ENCODE measurements around the gene MAP3K21. TPM values are rescaled to one million over a fixed set of nuclear protein-coding genes. Genes with fewer than 3 reads are reported as not detected.

The MAP3K21 gene
- total RNA-seq, 2 experiments from 2014 or later = 5.5 to 5.6 TPM

- Mint-ChIP-seq H3K27ac (no peak overlapping the region), H3K9me3 (no peaks in the 10 kb centered on the region), H3K27me3 (no peaks in the 10 kb centered on the region), H3K4me3 (no peak overlapping the region), H3K36me3 (no peaks in the 10 kb centered on the region), H3K4me1 (ENCODE audit: low read depth) (peaks cover 24% of the 10 kb centered on the region)
- CTCF ChIA-PET = interaction anchor here (1.0 kb wide), 1 partner anchor 12 kb away, joined by 3 read pairs; no protein-coding TSS in a partner anchor
- DNase-seq = no peak
- intact Hi-C loops (cut with micrococcal nuclease) = no loop called here
- POLR2A ChIA-PET = no interaction called here
Measured at GRCh38 chr1:233376382-233377110, 49.0 kb downstream of the MAP3K21 start.

GRCh38 chr1:233379869-233380438, 52.4 kb downstream of the MAP3K21 start:
- CTCF ChIA-PET = no interaction called here
- Mint-ChIP-seq H3K27ac (no peak overlapping the region), H3K9me3 (no peaks in the 10 kb centered on the region), H3K27me3 (no peaks in the 10 kb centered on the region), H3K4me3 (no peak overlapping the region), H3K36me3 (peaks cover 11% of the 10 kb centered on the region), H3K4me1 (ENCODE audit: low read depth) (peaks cover 21% of the 10 kb centered on the region)
- peak; percentile 46 for DNase-seq
- POLR2A ChIA-PET = no interaction called here
- intact Hi-C loops (cut with micrococcal nuclease) = no loop called here

GRCh38 chr1:233381806-233382205, 54.3 kb downstream of the MAP3K21 start:
- no peaks in the 10 kb centered on the region for H3K27me3 Mint-ChIP-seq
- H3K36me3 Mint-ChIP-seq = peaks cover 11% of the 10 kb centered on the region
- POLR2A ChIA-PET = no interaction called here
- intact Hi-C loops (cut with micrococcal nuclease) = no loop called here
- no peaks in the 10 kb centered on the region for H3K9me3 Mint-ChIP-seq
- peaks cover 15% of the 10 kb centered on the region for H3K4me1 Mint-ChIP-seq (ENCODE audit: low read depth)
- no peak overlapping the region for H3K27ac Mint-ChIP-seq
- CTCF ChIA-PET = interaction anchor here (1.0 kb wide), 1 partner anchor 77 kb away, joined by 3 read pairs; no protein-coding TSS in a partner anchor
- no peak overlapping the region for H3K4me3 Mint-ChIP-seq
- no peak for DNase-seq

GRCh38 chr1:233383984-233384383, 56.5 kb downstream of the MAP3K21 start:
- H3K27ac Mint-ChIP-seq = no peak overlapping the region
- H3K36me3 Mint-ChIP-seq = peaks cover 11% of the 10 kb centered on the region
- H3K27me3 Mint-ChIP-seq = peaks cover 2% of the 10 kb centered on the region
- H3K4me3 Mint-ChIP-seq = no peak overlapping the region
- DNase-seq = no peak
- intact Hi-C loops (cut with micrococcal nuclease) = no loop called here
- H3K9me3 Mint-ChIP-seq = no peaks in the 10 kb centered on the region
- ChIA-PET POLR2A (no interaction called here), CTCF (interaction anchor here (1.1 to 1.3 kb wide), 3 partner anchors 19 to 57 kb away, joined by 3 to 6 read pairs (median 4); no protein-coding TSS in a partner anchor)
- H3K4me1 Mint-ChIP-seq (ENCODE audit: low read depth) = peaks cover 15% of the 10 kb centered on the region

GRCh38 chr1:233386336-233386735, 58.8 kb downstream of the MAP3K21 start:
- POLR2A ChIA-PET = no interaction called here
- peaks cover 11% of the 10 kb centered on the region for H3K36me3 Mint-ChIP-seq
- intact Hi-C loops (cut with micrococcal nuclease) = no loop called here
- no peaks in the 10 kb centered on the region for H3K4me1 Mint-ChIP-seq (ENCODE audit: low read depth)
- H3K27ac Mint-ChIP-seq = no peak overlapping the region
- no peak for DNase-seq
- no peaks in the 10 kb centered on the region for H3K9me3 Mint-ChIP-seq
- CTCF ChIA-PET = interaction anchor here (0.6 to 1.4 kb wide), 2 partner anchors 25 to 81 kb away, joined by 3 read pairs; no protein-coding TSS in a partner anchor
- H3K4me3 Mint-ChIP-seq = no peak overlapping the region
- H3K27me3 Mint-ChIP-seq = peaks cover 10% of the 10 kb centered on the region

- Mint-ChIP-seq H3K9me3 (no peaks in the 10 kb centered on the region), H3K27me3 (peaks cover 17% of the 10 kb centered on the region), H3K4me3 (no peak overlapping the region), H3K4me1 (ENCODE audit: low read depth) (no peaks in the 10 kb centered on the region), H3K27ac (no peak overlapping the region), H3K36me3 (peaks cover 7% of the 10 kb centered on the region)
- ChIA-PET POLR2A (no interaction called here), CTCF (interaction anchor here (0.6 to 1.4 kb wide), 3 partner anchors 24 to 1827 kb away, joined by 3 to 5 read pairs (median 3); no protein-coding TSS in a partner anchor)
- DNase-seq = no peak
- intact Hi-C loops (cut with micrococcal nuclease) = no loop called here
Measured at GRCh38 chr1:233387585-233387984, 60.1 kb downstream of the MAP3K21 start.

- Mint-ChIP-seq H3K4me3 (no peak overlapping the region), H3K9me3 (no peaks in the 10 kb centered on the region), H3K27ac (no peak overlapping the region), H3K4me1 (ENCODE audit: low read depth) (no peaks in the 10 kb centered on the region), H3K27me3 (peaks cover 24% of the 10 kb centered on the region), H3K36me3 (no peaks in the 10 kb centered on the region)
- CTCF ChIA-PET = interaction anchor here (1.0 to 2.9 kb wide), 5 partner anchors 22 to 677 kb away, joined by 3 to 14 read pairs (median 6); no protein-coding TSS in a partner anchor
- DNase-seq = no peak
- POLR2A ChIA-PET = no interaction called here
- intact Hi-C loops (cut with micrococcal nuclease) = no loop called here
Measured at GRCh38 chr1:233389169-233389568, 61.6 kb downstream of the MAP3K21 start.

- no peak overlapping the region for H3K27ac Mint-ChIP-seq
- intact Hi-C loops (cut with micrococcal nuclease) = loop anchor here (10.0 kb wide), 1 partner anchor 125 kb away; no protein-coding TSS in a partner anchor
- no peaks in the 10 kb centered on the region for H3K9me3 Mint-ChIP-seq
- DNase-seq = no peak
- CTCF ChIA-PET = interaction anchor here (1.0 to 2.9 kb wide), 5 partner anchors 23 to 677 kb away, joined by 3 to 14 read pairs (median 6); no protein-coding TSS in a partner anchor
- POLR2A ChIA-PET = no interaction called here
- H3K4me1 Mint-ChIP-seq (ENCODE audit: low read depth) = no peaks in the 10 kb centered on the region
- no peak overlapping the region for H3K4me3 Mint-ChIP-seq
- no peaks in the 10 kb centered on the region for H3K36me3 Mint-ChIP-seq
- peaks cover 25% of the 10 kb centered on the region for H3K27me3 Mint-ChIP-seq
Measured at GRCh38 chr1:233389893-233390292, 62.4 kb downstream of the MAP3K21 start.

GRCh38 chr1:233390842-233391737, 63.6 kb downstream of the MAP3K21 start:
- Mint-ChIP-seq H3K4me1 (ENCODE audit: low read depth) (no peaks in the 10 kb centered on the region), H3K27me3 (peaks cover 27% of the 10 kb centered on the region), H3K36me3 (no peaks in the 10 kb centered on the region), H3K4me3 (no peak overlapping the region), H3K27ac (no peak overlapping the region), H3K9me3 (no peaks in the 10 kb centered on the region)
- CTCF ChIA-PET = interaction anchor here (0.8 to 2.9 kb wide), 8 partner anchors 8 to 675 kb away, joined by 3 to 14 read pairs (median 6); no protein-coding TSS in a partner anchor
- POLR2A ChIA-PET = no interaction called here
- DNase-seq = no peak
- intact Hi-C loops (cut with micrococcal nuclease) = loop anchor here (10.0 kb wide), 1 partner anchor 124 kb away; no protein-coding TSS in a partner anchor

- POLR2A ChIA-PET = no interaction called here
- no peaks in the 10 kb centered on the region for H3K36me3 Mint-ChIP-seq
- no peak for DNase-seq
- peaks cover 32% of the 10 kb centered on the region for H3K27me3 Mint-ChIP-seq
- no peak overlapping the region for H3K4me3 Mint-ChIP-seq
- H3K4me1 Mint-ChIP-seq (ENCODE audit: low read depth) = no peaks in the 10 kb centered on the region
- H3K9me3 Mint-ChIP-seq = no peaks in the 10 kb centered on the region
- H3K27ac Mint-ChIP-seq = no peak overlapping the region
- intact Hi-C loops (cut with micrococcal nuclease) = loop anchor here (10.0 kb wide), 1 partner anchor 122 kb away; no protein-coding TSS in a partner anchor
- CTCF ChIA-PET = interaction anchor here (0.7 to 2.1 kb wide), 10 partner anchors 10 to 718 kb away, joined by 3 to 18 read pairs (median 4); no protein-coding TSS in a partner anchor
Measured at GRCh38 chr1:233393084-233393840, 65.7 kb downstream of the MAP3K21 start.

Measured in activated CD4-positive, alpha-beta memory T cell treated with anti-CD3 and anti-CD28 coated beads for 36 hours (primary cell).